Natural killer cell (primary cell): ENCODE measurements around the gene ZNRF3. TPM values are rescaled to one million over a fixed set of nuclear protein-coding genes. Genes with fewer than 3 reads are reported as not detected.

Experiments used
- ATAC-seq, 3 donors: fragments of 150-1000 bp in 2 of 3; fragments of 200-7000 bp in 1 of 3; cut with Tn5 transposase; 1 replicate in 1 of 3; 2 replicates in 2 of 3; pipeline ENCODE4 v1.10.0; 2021; ENCODE audit warnings: mild to moderate bottlenecking in 2 of 3, moderate library complexity in 2 of 3
- DNase-seq, 2 donors: peaks; one replicate each; pipeline versions ENCODE4 v3.0.0 to v3.0.0-alpha.2; 2013 to 2021; ENCODE audit warnings: mixed read lengths in 1 of 2
- H3K27ac ChIP-seq: one replicate; pipeline ENCODE4 v1.5.1; 2013; ENCODE audit warnings: mild to moderate bottlenecking, low read length
- H3K27me3 ChIP-seq: one replicate; pipeline ENCODE4 v1.6.1; 2013; ENCODE audit warnings: low read length; ENCODE audit not compliant: control insufficient read depth, insufficient read depth
- H3K36me3 ChIP-seq: one replicate; pipeline ENCODE4 v1.6.1; 2013; ENCODE audit warnings: low read length; ENCODE audit not compliant: control insufficient read depth, insufficient read depth
- H3K4me1 ChIP-seq: one replicate; pipeline ENCODE4 v1.6.1; 2013; ENCODE audit warnings: low read length; ENCODE audit not compliant: control insufficient read depth, insufficient read depth
- H3K4me3 ChIP-seq: one replicate; pipeline ENCODE4 v1.5.1; 2013; ENCODE audit warnings: low read length
- H3K9me3 ChIP-seq: one replicate; pipeline ENCODE4 v1.6.1; 2013; ENCODE audit warnings: low read length; ENCODE audit not compliant: control insufficient read depth, insufficient read depth
- H3K27ac Mint-ChIP-seq, 2 donors: one replicate each; pipeline ENCODE4 v1.8.0; 2022; ENCODE audit warnings: mild to moderate bottlenecking in 2 of 2, mixed read lengths in 2 of 2, moderate library complexity in 1 of 2
- H3K27me3 Mint-ChIP-seq, 2 donors: one replicate each; pipeline ENCODE4 v1.8.0; 2022; ENCODE audit warnings: low read depth in 2 of 2, mixed read lengths in 2 of 2
- H3K36me3 Mint-ChIP-seq: one replicate; pipeline ENCODE4 v1.8.0; 2022; ENCODE audit warnings: mixed read lengths
- H3K4me1 Mint-ChIP-seq, 2 donors: one replicate each; pipeline ENCODE4 v1.8.0; 2022; ENCODE audit warnings: mixed read lengths in 2 of 2
- H3K4me3 Mint-ChIP-seq: one replicate; pipeline ENCODE4 v1.8.0; 2022; ENCODE audit warnings: mild to moderate bottlenecking, moderate library complexity, mixed read lengths
- H3K9me3 Mint-ChIP-seq, 2 donors: one replicate each; pipeline ENCODE4 v1.8.0; 2022; ENCODE audit warnings: mixed read lengths in 2 of 2
- CTCF ChIP-seq: fragments of 200-600 bp; IDR thresholded peaks from one replicate; pipeline ENCODE4 v1.8.0; 2022; ENCODE audit warnings: antibody characterized with exemption
- WGBS: methylation state at CpG from one replicate; pipeline ENCODE4 v1.1.7; 2013; ENCODE audit warnings: missing lambda C conversion rate; ENCODE audit not compliant: insufficient coverage; 5-methylcytosine and 5-hydroxymethylcytosine counted together
- intact Hi-C: fragments of 100-400 bp; cut with micrococcal nuclease; formaldehyde crosslinking; loops from one replicate; pipeline ENCODE4 v1.14.2; 2022
- total RNA-seq, 4 donors: library from RNA; stranded (reverse); fragments of 120-200 nt in 1 of 4; gene quantifications; one replicate each; pipeline versions ENCODE4 v1.2.3 to v1.2.4, GENCODE V29; 2013 to 2022

ZNRF3 gene
- total RNA-seq, 3 donors from 2014 or later (not counting 1 experiment from before 2014, with no cell fraction given) = 0.23 to 0.34 (median 0.33) TPM

- ATAC-seq = no peak
- no peak overlapping the region for H3K27ac Mint-ChIP-seq
- no peaks in the 10 kb centered on the region for H3K9me3 ChIP-seq
Measured at GRCh38 chr22:29089507-29089906, 206.1 kb downstream of the ZNRF3 start.

GRCh38 chr22:29090039-29090438 is 206.7 kb downstream of the ZNRF3 start:
- H3K4me3 ChIP-seq = no peak overlapping the region
- 71% methylated on average over 2 of the region's 3 CpGs for WGBS
- Mint-ChIP-seq H3K27ac (no peak overlapping the region), H3K4me1 (no peaks in the 10 kb centered on the region), H3K27me3 (peaks cover 30 to 34% of the 10 kb centered on the region in 2 donors), H3K4me3 (no peak overlapping the region), H3K36me3 (no peaks in the 10 kb centered on the region), H3K9me3 (no peaks in the 10 kb centered on the region)
- peaks cover 4% of the 10 kb centered on the region for H3K27me3 ChIP-seq
- no peaks in the 10 kb centered on the region for H3K36me3 ChIP-seq
- DNase-seq (no peak), ATAC-seq (no peak)
- H3K27ac ChIP-seq = no peak overlapping the region
- no peak for TF ChIP-seq CTCF
- no peaks in the 10 kb centered on the region for H3K4me1 ChIP-seq
- intact Hi-C loops = no loop called here
- H3K9me3 ChIP-seq = no peaks in the 10 kb centered on the region

More at GRCh38 chr22:29089507-29089906, 206.1 kb downstream of the ZNRF3 start:
- no peak for TF ChIP-seq CTCF
- Mint-ChIP-seq H3K4me1 (no peaks in the 10 kb centered on the region), H3K27me3 (peaks cover 34 to 39% of the 10 kb centered on the region in 2 donors), H3K9me3 (no peaks in the 10 kb centered on the region), H3K36me3 (no peaks in the 10 kb centered on the region), H3K4me3 (no peak overlapping the region)
- no peaks in the 10 kb centered on the region for H3K4me1 ChIP-seq
- peaks cover 4% of the 10 kb centered on the region for H3K27me3 ChIP-seq
- no peak overlapping the region for H3K27ac ChIP-seq
- no peaks in the 10 kb centered on the region for H3K36me3 ChIP-seq
- intact Hi-C loops = no loop called here
- WGBS = 57% methylated on average over 3 of the region's 3 CpGs
- no peak overlapping the region for H3K4me3 ChIP-seq
- DNase-seq = no peak

- Mint-ChIP-seq H3K4me1 (no peaks in the 10 kb centered on the region), H3K27ac (no peak overlapping the region), H3K9me3 (no peaks in the 10 kb centered on the region), H3K36me3 (no peaks in the 10 kb centered on the region), H3K27me3 (peaks cover 30 to 38% of the 10 kb centered on the region in 2 donors), H3K4me3 (no peak overlapping the region)
- H3K36me3 ChIP-seq = no peaks in the 10 kb centered on the region
- TF ChIP-seq CTCF = no peak
- peaks cover 2% of the 10 kb centered on the region for H3K27me3 ChIP-seq
- no peak for ATAC-seq
- no peak for DNase-seq
- H3K4me3 ChIP-seq = no peak overlapping the region
- WGBS = 91% methylated on average over 3 of the region's 4 CpGs
- H3K27ac ChIP-seq = no peak overlapping the region
- intact Hi-C loops = no loop called here
- no peaks in the 10 kb centered on the region for H3K9me3 ChIP-seq
- H3K4me1 ChIP-seq = no peaks in the 10 kb centered on the region
Measured at GRCh38 chr22:29092243-29092642, 208.9 kb downstream of the ZNRF3 start.

GRCh38 chr22:29093030-29093429 is 209.7 kb downstream of the ZNRF3 start:
- intact Hi-C loops = no loop called here

More at GRCh38 chr22:29093030-29093429, 209.7 kb downstream of the ZNRF3 start:
- TF ChIP-seq CTCF = no peak
- no peak overlapping the region for H3K27ac ChIP-seq
- H3K36me3 ChIP-seq = no peaks in the 10 kb centered on the region
- H3K9me3 ChIP-seq = no peaks in the 10 kb centered on the region
- Mint-ChIP-seq H3K27me3 (peaks cover 30 to 38% of the 10 kb centered on the region in 2 donors), H3K4me3 (no peak overlapping the region), H3K4me1 (no peaks in the 10 kb centered on the region), H3K27ac (no peak overlapping the region), H3K9me3 (no peaks in the 10 kb centered on the region), H3K36me3 (no peaks in the 10 kb centered on the region)
- H3K4me3 ChIP-seq = no peak overlapping the region
- 85% methylated on average over 1 of the region's 1 CpG for WGBS
- no peak for DNase-seq
- H3K4me1 ChIP-seq = no peaks in the 10 kb centered on the region
- no peak for ATAC-seq
- peaks cover 2% of the 10 kb centered on the region for H3K27me3 ChIP-seq
